ENCODE results near the gene PPP2R2C.

Gene PPP2R2C

GRCh38 chr4:6394671-6395081 lies 77.7 kb downstream of the PPP2R2C start:
- DNase-seq: no peak

GRCh38 chr4:6393544-6394475 lies 78.6 kb downstream of the PPP2R2C start:
- DNase-seq: no peak

GRCh38 chr4:6393066-6393465 lies 79.3 kb downstream of the PPP2R2C start:
- no peak for DNase-seq

- DNase-seq: no peak
These were observed 80.0 kb downstream of the PPP2R2C start for GRCh38 chr4:6392407-6392806.

- DNase-seq: no peak
These were observed 80.6 kb downstream of the PPP2R2C start for GRCh38 chr4:6391852-6392188.

GRCh38 chr4:6391186-6391851 lies 81.1 kb downstream of the PPP2R2C start:
- no peak for DNase-seq

- no peak for DNase-seq
These were observed 82.1 kb downstream of the PPP2R2C start for GRCh38 chr4:6390356-6390755.

GRCh38 chr4:6389142-6389825 lies 83.1 kb downstream of the PPP2R2C start:
- DNase-seq: no peak

GRCh38 chr4:6388713-6389112 lies 83.7 kb downstream of the PPP2R2C start:
- DNase-seq: no peak

GRCh38 chr4:6387946-6388345 lies 84.5 kb downstream of the PPP2R2C start:
- DNase-seq: no peak

- DNase-seq: no peak
These were observed 86.3 kb downstream of the PPP2R2C start for GRCh38 chr4:6386091-6386490.

GRCh38 chr4:6385288-6385687 lies 87.1 kb downstream of the PPP2R2C start:
- no peak for DNase-seq

- DNase-seq: no peak
These were observed 87.9 kb downstream of the PPP2R2C start for GRCh38 chr4:6384541-6384940.

- no peak for DNase-seq
These were observed 88.5 kb downstream of the PPP2R2C start for GRCh38 chr4:6383929-6384328.

GRCh38 chr4:6383009-6383404 lies 89.4 kb downstream of the PPP2R2C start:
- no peak for DNase-seq

GRCh38 chr4:6381571-6382123 lies 90.8 kb downstream of the PPP2R2C start:
- DNase-seq: no peak

- DNase-seq: no peak
These were observed 91.5 kb downstream of the PPP2R2C start for GRCh38 chr4:6380746-6381410.

- no peak for DNase-seq
These were observed 92.4 kb downstream of the PPP2R2C start for GRCh38 chr4:6379767-6380745.

- no peak for DNase-seq
These were observed 93.6 kb downstream of the PPP2R2C start for GRCh38 chr4:6378493-6379445.
